Right lobe of liver (tissue), 4 donors: ENCODE results near the gene KNTC1.

ENCODE experiments used
- CTCF ChIP-seq, 4 donors: fragments of 200-600 bp in 3 of 4; fragments of 450-650 bp in 1 of 4; IDR thresholded peaks; one replicate each; pipeline versions ENCODE4 v1.5.1 to v1.8.0; 2016 to 2022; ENCODE audit warnings: antibody characterized with exemption in 4 of 4, mild to moderate bottlenecking in 2 of 4
- POLR2A ChIP-seq: fragments of 450-650 bp; IDR thresholded peaks from one replicate; pipeline ENCODE4 v1.6.1; 2017; ENCODE audit warnings: antibody characterized with exemption, mild to moderate bottlenecking
- donor health status: DM: no; HTN: no; CAD: no.
- donor health status: DM: no; HTN: no; CAD: no.
- donor health status: DM: no; HTN: yes; CAD: no.

GRCh38 chr12:122516544-122517361, 10.3 kb upstream of the KNTC1 start:
- TF ChIP-seq CTCF (IDR thresholded peaks at IDR 0.05) (no peak), POLR2A (no peak)
